HG03432 (cell line): Measurements from ENCODE around the gene COX5A.
A peak's percentile ranks its signal among the peaks of the same experiment; 100 is the strongest.
"Not testable (repeated sequence)": the region's sequence is repeated elsewhere in the genome, so short reads cannot be mapped to it uniquely, and the experiment has no call there.

Experiments used
- ATAC-seq: cut with Tn5 transposase; IDR thresholded peaks from one replicate; pipeline ENCODE4 v1.9.1; 2021; ENCODE audit warnings: mild to moderate bottlenecking, moderate library complexity; ENCODE audit not compliant: unreplicated experiment

COX5A gene

GRCh38 chr15:74955796-74956647, 18.1 kb upstream of the COX5A start:
- peak; percentile 51 for ATAC-seq

DNA sequence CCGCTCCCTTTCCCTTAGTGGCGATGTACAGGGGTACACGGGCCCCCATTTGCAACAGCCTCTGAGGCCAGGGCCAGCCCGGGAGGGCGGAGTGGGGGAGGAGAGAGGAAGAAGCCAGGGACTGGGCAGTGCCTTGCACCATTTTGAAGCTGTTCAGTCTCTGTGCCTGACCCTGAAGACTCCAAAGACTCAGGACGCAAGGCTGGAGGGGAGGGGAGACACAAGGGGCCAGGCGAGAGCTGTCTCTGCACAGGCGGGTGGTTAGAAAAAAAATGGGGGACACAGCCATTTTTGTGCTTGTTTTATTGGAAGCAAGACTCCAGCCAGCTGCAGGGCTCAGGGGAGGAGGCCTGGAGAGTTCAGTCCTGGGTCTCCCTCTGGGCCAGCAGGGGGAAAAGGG, 17.1 kb upstream of the COX5A start:
- ATAC-seq = no peak

DNA sequence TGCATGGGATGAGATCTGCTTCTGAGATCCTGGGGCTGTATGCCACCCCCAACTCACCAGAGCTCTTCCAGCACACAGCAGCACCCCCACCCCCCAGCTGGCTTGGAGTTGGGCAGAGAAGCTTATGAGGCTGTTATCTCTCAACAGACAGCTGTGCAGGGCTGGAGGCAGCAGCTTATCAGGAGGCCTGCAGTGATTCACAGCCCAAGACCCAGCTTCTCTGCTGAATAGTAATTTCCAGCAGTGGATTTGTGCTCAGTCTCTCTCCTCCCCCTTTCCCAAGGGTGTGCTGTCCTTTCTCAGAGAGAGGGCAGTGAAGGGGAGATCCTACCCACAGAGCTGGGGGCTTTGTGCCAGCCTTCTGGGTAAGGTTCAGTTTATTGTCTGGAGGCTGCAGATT, 16.6 kb upstream of the COX5A start:
- ATAC-seq = no peak

- no peak for ATAC-seq
These were observed 13.1 kb upstream of the COX5A start for GRCh38 chr15:74951006-74951405.

- ATAC-seq = no peak
These were observed 12.4 kb upstream of the COX5A start for GRCh38 chr15:74950078-74950908.

GRCh38 chr15:74937272-74937589, 642 bp downstream of the COX5A start:
- no peak for ATAC-seq

DNA sequence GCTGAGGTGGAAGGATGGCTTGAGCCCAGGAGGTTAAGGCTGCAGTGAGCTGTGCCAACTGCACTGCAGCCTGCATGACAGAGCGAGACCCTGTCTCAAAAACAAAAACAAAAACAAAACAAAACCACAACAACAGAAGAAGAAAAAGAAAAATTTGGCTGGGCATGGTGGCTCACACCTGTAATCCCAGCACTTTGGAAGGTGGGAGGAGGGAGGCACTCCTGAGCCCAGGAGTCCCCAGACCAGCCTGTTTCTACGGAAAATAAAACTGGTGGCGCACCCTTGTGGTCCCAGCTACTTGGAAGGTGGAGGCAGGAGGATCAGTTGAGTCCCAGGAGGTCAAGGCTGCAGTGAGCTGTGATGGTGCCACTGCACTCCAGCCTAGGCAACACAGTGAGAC, 2.7 kb downstream of the COX5A start:
- not testable (repeated sequence) for ATAC-seq

- no peak for ATAC-seq
These were observed 4.3 kb downstream of the COX5A start for GRCh38 chr15:74933573-74933972.

DNA sequence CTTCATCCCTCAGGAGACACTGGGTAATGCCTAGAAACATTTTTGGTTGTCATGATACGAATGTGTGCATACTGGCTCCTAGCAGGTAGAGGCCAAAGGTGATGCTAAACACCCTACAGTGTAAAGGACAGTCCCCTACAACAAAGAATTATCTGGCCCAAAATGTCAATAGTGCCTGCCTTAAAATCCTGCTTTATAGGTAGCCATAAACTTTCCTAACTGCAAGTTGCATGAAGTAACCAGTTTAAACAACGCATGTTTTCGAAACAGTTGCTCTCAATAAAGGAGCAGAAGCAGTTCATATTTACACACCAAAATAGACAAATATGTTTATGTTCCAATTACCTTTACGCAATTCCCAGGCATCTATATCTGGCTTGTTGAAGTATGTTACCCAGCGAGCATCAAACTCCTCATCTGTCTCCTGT, 9.1 kb downstream of the COX5A start:
- ATAC-seq = no peak

DNA sequence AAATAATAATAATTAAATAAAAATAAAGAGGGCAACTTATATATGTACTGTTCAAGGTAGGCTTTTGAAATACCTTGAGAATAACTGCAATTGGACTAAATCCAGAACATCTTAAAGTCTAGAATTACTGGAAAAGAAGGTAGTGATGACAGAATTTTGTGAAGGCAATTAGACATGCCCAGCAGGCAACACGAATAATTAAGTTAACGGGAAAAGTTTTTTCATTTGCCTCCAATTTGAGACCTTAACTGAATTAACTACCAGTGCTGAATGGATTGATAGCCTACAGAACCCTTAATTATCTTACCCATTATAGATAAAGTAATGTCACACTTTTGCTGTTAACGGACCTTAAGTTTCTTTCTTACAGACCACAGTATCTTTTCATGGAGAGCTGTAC, 13.3 kb downstream of the COX5A start:
- no peak for ATAC-seq

DNA sequence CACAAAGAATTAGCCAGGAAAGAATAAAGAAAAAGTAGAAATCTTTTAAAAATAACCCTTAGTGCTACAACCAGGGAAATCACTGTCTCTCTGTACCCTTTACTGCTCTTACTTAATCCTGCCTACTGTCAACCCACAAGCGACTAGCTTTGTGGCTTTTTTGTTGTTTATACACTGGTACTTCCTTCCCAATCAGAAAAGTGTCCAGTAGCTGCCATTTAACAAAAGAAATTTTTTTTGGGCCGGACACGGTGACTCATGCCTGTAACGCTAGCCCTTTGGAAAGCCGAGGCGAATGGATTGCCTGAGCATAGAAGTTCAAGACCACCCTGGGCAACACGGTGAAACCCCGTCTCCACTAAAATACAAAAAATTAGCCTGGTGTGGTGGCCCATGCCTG, 17.4 kb downstream of the COX5A start:
- no peak for ATAC-seq

GRCh38 chr15:74917676-74918075, 20.2 kb downstream of the COX5A start:
- ATAC-seq = no peak

- ATAC-seq = not testable (repeated sequence)
These were observed 24.1 kb downstream of the COX5A start for GRCh38 chr15:74913799-74914198.

DNA sequence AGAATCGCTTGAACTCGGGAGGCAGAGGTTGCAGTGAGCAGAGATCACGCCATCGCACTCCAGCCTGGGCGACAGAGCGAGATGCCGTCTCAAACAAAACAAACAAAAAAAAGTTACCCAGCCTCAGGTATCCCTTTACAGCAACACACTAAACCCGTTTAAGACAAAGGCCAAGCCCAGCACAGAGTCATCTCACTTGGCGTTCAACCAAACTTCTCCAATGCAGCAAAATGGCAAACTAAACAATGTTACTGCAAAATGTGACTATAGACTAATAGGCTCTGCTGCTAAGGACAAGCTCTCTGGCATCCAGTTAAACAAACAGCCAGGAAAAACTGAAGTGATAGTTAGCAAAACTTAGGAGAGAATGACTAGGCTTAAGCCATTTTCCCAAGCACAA, 24.8 kb downstream of the COX5A start:
- no peak for ATAC-seq

GRCh38 chr15:74908635-74909034, 29.2 kb downstream of the COX5A start:
- no peak for ATAC-seq

GRCh38 chr15:74907163-74907870, 30.6 kb downstream of the COX5A start:
- no peak for ATAC-seq

GRCh38 chr15:74906450-74907162, 31.3 kb downstream of the COX5A start, which contains the start of gene FAM219B:
Gene FAM219B (minus strand): TSS chr15:74906851. CDS start chr15:74906800, 51 bp downstream.
- ATAC-seq = peak; percentile 88

DNA sequence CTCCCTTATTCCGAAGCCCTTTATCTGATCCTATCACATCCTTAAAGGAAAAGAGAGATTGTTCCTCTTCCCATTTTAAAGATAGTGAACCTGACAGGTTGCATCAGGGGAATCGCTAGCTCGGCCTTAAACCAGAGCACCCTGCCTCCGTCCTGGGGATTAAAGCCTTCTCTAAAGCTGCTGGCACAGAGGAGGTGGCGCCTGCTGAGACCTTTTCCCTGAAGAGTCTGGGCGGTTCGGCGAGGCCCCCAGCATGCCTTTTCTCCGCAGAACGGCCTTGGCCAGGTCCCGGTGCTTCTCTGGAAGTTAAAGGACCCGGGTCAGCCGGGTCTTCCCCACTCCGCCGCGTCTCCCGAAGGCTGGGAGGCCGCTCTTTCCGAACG, 31.8 kb downstream of the COX5A start:
- ATAC-seq = peak; percentile 17

- ATAC-seq = no peak
These were observed 33.6 kb downstream of the COX5A start for GRCh38 chr15:74904190-74904805.

DNA sequence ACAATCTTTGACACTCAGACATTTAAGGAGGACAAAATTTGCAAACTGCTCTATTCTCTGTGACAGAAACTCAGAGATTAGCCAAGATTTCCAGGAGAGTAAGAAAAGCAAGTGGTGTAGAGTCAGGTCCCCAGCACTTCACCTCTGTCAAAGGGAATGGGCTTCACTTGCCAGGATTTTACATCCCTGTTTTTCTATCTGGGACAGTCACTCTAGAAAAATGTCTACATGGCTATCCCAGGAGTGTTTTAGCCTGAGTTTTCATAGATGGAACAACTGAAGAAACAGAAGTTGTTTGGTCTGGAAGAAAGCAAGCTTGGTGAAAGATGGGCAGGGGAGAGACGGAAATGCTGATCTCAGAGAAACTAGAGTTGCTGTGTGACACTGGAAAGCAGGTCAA, 34.2 kb downstream of the COX5A start:
- no peak for ATAC-seq
